Stomach smooth muscle (tissue), 2 donors: ENCODE data around the gene C16orf96.

Experiments used
- H3K27ac ChIP-seq: one replicate; pipeline ENCODE4 v1.7.0; 2013; ENCODE audit warnings: mild to moderate bottlenecking, low read length, inconsistent platforms
- H3K27me3 ChIP-seq, 2 donors: one replicate each; pipeline ENCODE4 v1.7.0; 2013; ENCODE audit warnings: low read length in 2 of 2; ENCODE audit not compliant: insufficient read depth in 2 of 2, control insufficient read depth in 1 of 2
- H3K36me3 ChIP-seq, 2 donors: one replicate each; pipeline ENCODE4 v1.7.0; 2013; ENCODE audit warnings: low read length in 2 of 2; ENCODE audit not compliant: control insufficient read depth in 2 of 2, insufficient read depth in 2 of 2
- H3K4me1 ChIP-seq: one replicate; pipeline ENCODE4 v1.7.0; 2013; ENCODE audit warnings: low read length; ENCODE audit not compliant: control insufficient read depth, insufficient read depth
- H3K4me3 ChIP-seq, 2 donors: one replicate each; pipeline ENCODE4 v1.7.0; 2013; ENCODE audit warnings: low read length in 2 of 2
- H3K9ac ChIP-seq, 2 donors: one replicate each; pipeline ENCODE4 v1.7.0; 2013; ENCODE audit warnings: low read length in 2 of 2, mild to moderate bottlenecking in 1 of 2
- H3K9me3 ChIP-seq, 2 donors: one replicate each; pipeline ENCODE4 v1.7.0; 2013; ENCODE audit warnings: low read length in 2 of 2; ENCODE audit not compliant: control insufficient read depth in 2 of 2
- donor health status: healthy.
- donor health status: Pancreatic carcinoma.

Gene C16orf96

GRCh38 chr16:4513881-4514280 is 42.3 kb upstream of the C16orf96 start:
- Histone ChIP-seq H3K36me3 (peaks cover 18 to 25% of the 10 kb centered on the region in 2 donors), H3K9ac (no peak overlapping the region), H3K27me3 (no peaks in the 10 kb centered on the region), H3K9me3 (no peaks in the 10 kb centered on the region), H3K4me3 (no peak overlapping the region), H3K27ac (peak overlapping the region; percentile 41), H3K4me1 (peaks cover 33% of the 10 kb centered on the region)

GRCh38 chr16:4514606-4515005 is 41.5 kb upstream of the C16orf96 start:
- peak overlapping the region in 1 of 2 donors; percentile 44 for H3K9ac ChIP-seq

GRCh38 chr16:4515611-4516233 is 40.4 kb upstream of the C16orf96 start:
- Histone ChIP-seq H3K9ac (no peak overlapping the region), H3K4me1 (peaks cover 32% of the 10 kb centered on the region), H3K27me3 (no peaks in the 10 kb centered on the region), H3K9me3 (no peaks in the 10 kb centered on the region), H3K27ac (no peak overlapping the region), H3K36me3 (peaks cover 12 to 17% of the 10 kb centered on the region in 2 donors), H3K4me3 (no peak overlapping the region)

More at GRCh38 chr16:4514606-4515005, 41.5 kb upstream of the C16orf96 start:
- peaks cover 18 to 19% of the 10 kb centered on the region in 2 donors for H3K36me3 ChIP-seq
- peaks cover 33% of the 10 kb centered on the region for H3K4me1 ChIP-seq
- H3K27me3 ChIP-seq: no peaks in the 10 kb centered on the region
- H3K27ac ChIP-seq: peak overlapping the region; percentile 41
- peak overlapping the region in 1 of 2 donors; percentile 29 for H3K4me3 ChIP-seq
- no peaks in the 10 kb centered on the region for H3K9me3 ChIP-seq

GRCh38 chr16:4517812-4518680 is 38.1 kb upstream of the C16orf96 start:
- Histone ChIP-seq H3K27me3 (no peaks in the 10 kb centered on the region), H3K4me3 (no peak overlapping the region), H3K4me1 (peaks cover 35% of the 10 kb centered on the region), H3K9ac (no peak overlapping the region), H3K9me3 (no peaks in the 10 kb centered on the region), H3K27ac (no peak overlapping the region), H3K36me3 (peaks cover 0 to 4% of the 10 kb centered on the region in 2 donors)

GRCh38 chr16:4519274-4520058 is 36.7 kb upstream of the C16orf96 start:
- Histone ChIP-seq H3K4me3 (no peak overlapping the region), H3K36me3 (peaks cover 0 to 3% of the 10 kb centered on the region in 2 donors), H3K9ac (no peak overlapping the region), H3K27ac (no peak overlapping the region), H3K27me3 (no peaks in the 10 kb centered on the region), H3K4me1 (peaks cover 29% of the 10 kb centered on the region), H3K9me3 (no peaks in the 10 kb centered on the region)

- Histone ChIP-seq H3K36me3 (peaks cover 0 to 3% of the 10 kb centered on the region in 2 donors), H3K9me3 (no peaks in the 10 kb centered on the region), H3K27ac (no peak overlapping the region), H3K4me1 (peaks cover 26% of the 10 kb centered on the region), H3K4me3 (no peak overlapping the region), H3K27me3 (no peaks in the 10 kb centered on the region), H3K9ac (no peak overlapping the region)
Measured at GRCh38 chr16:4520913-4521312, 35.2 kb upstream of the C16orf96 start.

- no peaks in the 10 kb centered on the region for H3K27me3 ChIP-seq
- peaks cover 24% of the 10 kb centered on the region for H3K4me1 ChIP-seq
- H3K36me3 ChIP-seq: peaks cover 0 to 3% of the 10 kb centered on the region in 2 donors
- no peak overlapping the region for H3K4me3 ChIP-seq
- H3K27ac ChIP-seq: no peak overlapping the region
- no peak overlapping the region for H3K9ac ChIP-seq
- H3K9me3 ChIP-seq: no peaks in the 10 kb centered on the region
Measured at GRCh38 chr16:4522051-4522581, 34.0 kb upstream of the C16orf96 start.

GRCh38 chr16:4523686-4524085 is 32.5 kb upstream of the C16orf96 start:
- Histone ChIP-seq H3K27me3 (no peaks in the 10 kb centered on the region), H3K4me1 (peaks cover 24% of the 10 kb centered on the region), H3K9ac (no peak overlapping the region), H3K27ac (no peak overlapping the region), H3K4me3 (no peak overlapping the region), H3K9me3 (no peaks in the 10 kb centered on the region), H3K36me3 (peaks cover 0 to 3% of the 10 kb centered on the region in 2 donors)

GRCh38 chr16:4524571-4524970 is 31.6 kb upstream of the C16orf96 start:
- Histone ChIP-seq H3K9ac (no peak overlapping the region), H3K4me3 (no peak overlapping the region), H3K27me3 (no peaks in the 10 kb centered on the region), H3K27ac (no peak overlapping the region), H3K4me1 (peaks cover 30% of the 10 kb centered on the region), H3K9me3 (no peaks in the 10 kb centered on the region), H3K36me3 (peaks cover 0 to 3% of the 10 kb centered on the region in 2 donors)

- Histone ChIP-seq H3K9me3 (no peaks in the 10 kb centered on the region), H3K27ac (no peak overlapping the region), H3K4me1 (peaks cover 33% of the 10 kb centered on the region), H3K9ac (no peak overlapping the region), H3K4me3 (no peak overlapping the region), H3K36me3 (peaks cover 0 to 3% of the 10 kb centered on the region in 2 donors), H3K27me3 (no peaks in the 10 kb centered on the region)
Measured at GRCh38 chr16:4525069-4525468, 31.1 kb upstream of the C16orf96 start.
